NB4 (cell line): ENCODE data around the gene ALG5.

Source experiments
- CTCF ChIP-seq: IDR thresholded peaks from one replicate; pipeline ENCODE4 v1.5.1; 2012; ENCODE audit warnings: low read depth, low read length
- MAX ChIP-seq: IDR thresholded peaks from 2 replicates; pipeline ENCODE4 v1.6.1; 2011; ENCODE audit warnings: low read depth, low read length
- MYC ChIP-seq: IDR thresholded peaks from 2 replicates; pipeline ENCODE4 v1.6.1; 2011; ENCODE audit warnings: low read depth, low read length
- POLR2A ChIP-seq: IDR thresholded peaks from 2 replicates; pipeline ENCODE4 v1.6.1; 2011; ENCODE audit warnings: mild to moderate bottlenecking; ENCODE audit not compliant: insufficient read length; ENCODE audit errors: extremely low read depth

- no peak for TF ChIP-seq CTCF
- TF ChIP-seq MAX: no peak
- TF ChIP-seq POLR2A: no peak
- TF ChIP-seq MYC: no peak
Measured at GRCh38 chr13:37047846-37048245, 48.7 kb upstream of the ALG5 start.
